GM21786 (cell line): ENCODE results near the gene FAM181A.

Experiments
- ATAC-seq: cut with Tn5 transposase; IDR thresholded peaks from one replicate; pipeline ENCODE4 v1.9.1; 2021; ENCODE audit not compliant: unreplicated experiment

The FAM181A gene

DNA sequence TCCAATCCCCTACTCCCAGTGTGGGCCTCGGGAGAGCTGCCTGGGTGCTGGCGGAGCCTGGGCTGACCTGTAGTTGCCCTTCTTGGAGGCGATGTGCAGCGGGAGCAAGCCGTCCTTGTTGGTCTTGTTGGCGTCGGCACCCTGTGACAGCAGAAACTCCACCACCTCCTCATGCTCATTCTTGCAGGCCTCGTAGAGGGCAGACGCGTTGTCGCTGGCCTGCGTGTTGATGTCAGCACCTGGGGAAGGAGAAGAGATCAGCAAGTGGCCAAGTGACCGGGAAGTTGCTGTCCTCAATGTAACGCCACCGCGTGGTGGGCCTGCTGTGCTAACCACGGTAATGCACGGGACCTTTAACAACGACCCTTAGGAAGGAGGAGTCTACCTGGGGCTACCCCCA, 20.1 kb downstream of the FAM181A start:
- no peak for ATAC-seq

DNA sequence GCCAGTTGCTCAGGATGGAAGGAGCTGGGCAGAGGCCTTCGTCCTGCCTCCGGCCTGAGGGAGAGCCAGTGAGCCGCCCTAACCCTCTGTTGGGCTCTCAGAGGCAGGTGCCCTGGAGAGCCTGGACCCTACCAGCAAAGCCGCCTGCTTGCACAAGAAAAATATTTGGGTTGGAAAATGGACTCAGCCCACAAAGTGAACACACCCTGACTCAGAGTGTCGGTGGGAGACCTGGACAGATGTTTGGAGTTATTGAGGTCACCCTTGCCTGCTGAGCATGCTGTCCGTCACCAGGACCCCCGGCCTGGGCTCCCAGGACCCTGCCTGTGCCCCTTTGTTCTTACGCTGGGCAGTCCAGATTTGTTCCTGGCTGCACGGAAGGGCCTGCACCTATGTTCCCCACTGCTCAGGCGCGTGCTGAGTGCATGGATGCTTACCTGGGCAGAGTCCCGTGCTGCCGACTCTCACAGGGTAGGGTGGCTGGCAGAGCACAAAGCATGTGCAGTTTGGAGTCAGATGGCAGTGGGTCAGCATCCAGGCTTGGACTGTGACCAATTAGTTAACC, 22.4 kb downstream of the FAM181A start:
- no peak for ATAC-seq

DNA sequence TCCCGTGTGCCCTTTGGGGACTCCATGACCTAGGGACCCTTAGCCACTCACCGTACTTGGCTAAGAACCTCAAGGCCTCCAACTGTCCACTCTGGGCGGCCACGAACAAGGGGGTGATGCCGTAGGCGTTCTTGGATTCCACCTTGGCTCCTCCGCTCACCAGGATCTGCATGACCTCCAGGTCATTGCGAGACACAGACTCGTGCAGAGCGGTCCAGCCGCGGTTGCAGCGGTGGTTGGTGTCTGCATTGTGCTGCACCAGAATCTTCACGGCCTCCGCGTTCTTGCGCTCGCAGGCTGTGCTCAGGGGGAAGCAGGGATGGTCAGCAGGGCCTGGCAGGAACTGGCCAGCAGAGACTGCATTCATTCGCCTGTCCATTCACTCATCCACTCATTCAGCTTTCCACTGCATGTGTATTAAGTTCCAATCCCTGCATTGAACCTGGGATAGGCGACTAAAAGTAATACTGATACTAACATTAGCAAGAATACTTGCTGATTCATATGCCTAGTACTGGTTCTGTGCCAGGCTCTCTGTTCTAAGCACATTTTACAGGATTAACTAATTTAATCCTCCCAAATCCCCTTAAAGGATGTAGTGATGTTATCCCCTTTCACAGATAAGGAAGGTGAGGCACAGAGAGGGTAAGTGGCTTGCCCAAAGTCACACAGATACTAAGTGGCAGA, 23.9 kb downstream of the FAM181A start:
- ATAC-seq = no peak

- no peak for ATAC-seq
These were observed 24.7 kb downstream of the FAM181A start for GRCh38 chr14:93951635-93952540.

DNA sequence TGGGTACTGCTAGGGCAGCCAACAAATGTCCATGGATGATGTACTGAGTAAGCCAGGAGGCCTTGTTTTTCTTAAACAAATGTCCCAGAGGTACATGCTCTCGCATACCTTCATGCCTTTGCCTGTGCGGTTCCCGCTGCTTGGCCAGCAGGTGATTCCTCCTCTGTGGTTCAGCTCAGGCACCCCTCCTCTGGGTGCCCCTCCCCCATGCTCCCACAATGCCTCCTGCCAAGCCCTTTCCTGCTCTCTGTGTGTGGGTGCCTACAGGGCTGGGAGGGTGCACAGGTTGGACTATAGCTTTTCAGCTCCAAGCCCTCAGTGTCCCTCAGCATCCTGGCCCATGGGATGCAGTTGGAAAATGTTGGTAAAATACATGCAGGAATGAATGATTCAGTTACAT, 25.7 kb downstream of the FAM181A start:
- no peak for ATAC-seq

DNA sequence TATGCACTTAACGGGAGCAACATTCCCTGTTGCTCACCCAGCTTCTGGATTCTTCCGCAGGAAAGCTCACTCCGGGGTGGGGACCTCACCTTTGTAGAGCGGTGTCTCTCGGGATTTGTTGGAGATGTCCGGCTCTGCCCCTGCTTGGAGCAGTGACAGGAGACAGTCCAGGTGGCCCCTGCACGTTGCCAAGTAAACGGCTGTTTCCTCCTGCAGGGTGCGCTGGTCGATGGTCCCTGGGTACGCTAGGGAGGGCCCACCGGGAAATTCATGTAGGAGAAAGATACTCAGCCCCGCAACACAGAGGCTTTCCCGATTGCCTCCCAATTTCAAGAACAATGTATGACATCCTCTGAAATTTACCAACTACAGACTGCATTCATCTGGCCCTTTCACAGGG, 26.1 kb downstream of the FAM181A start:
- no peak for ATAC-seq

DNA sequence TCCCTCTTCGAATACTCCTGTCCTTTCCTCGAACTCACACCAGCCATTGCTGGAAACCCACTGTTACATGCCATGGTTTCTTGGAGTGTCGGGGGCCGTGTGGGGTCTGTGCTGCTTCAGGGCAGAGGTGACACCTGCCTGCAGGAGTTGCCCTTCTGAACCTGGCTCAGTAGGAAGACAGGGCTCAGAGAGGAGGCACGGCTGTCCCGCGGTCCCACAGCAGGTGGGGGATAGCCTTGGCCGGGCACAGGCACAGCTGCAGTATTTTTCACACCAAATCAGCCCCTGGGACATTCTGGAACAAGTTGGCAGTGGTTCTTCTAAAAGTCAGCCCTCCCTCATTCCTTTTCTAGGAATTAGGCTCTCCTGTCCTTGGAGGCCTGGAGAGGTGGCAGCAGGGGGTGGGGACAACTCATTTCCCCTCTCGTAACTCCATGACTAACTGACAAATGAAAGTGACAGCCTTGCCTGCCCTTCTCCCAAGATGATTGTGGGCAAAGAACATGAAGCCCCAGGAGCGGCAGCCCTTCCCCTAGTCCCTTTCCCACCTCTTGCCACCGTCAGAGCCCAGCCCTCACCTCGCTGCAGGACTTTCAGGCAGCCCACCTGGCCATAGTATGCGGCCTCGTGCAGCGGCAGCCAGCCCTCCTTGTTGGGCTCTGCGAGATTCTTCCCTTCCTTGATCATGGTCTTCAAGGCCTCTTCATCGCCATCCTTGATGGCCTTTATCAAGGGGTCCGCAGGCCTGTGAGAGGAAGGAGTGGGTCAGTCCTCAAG, 26.8 kb downstream of the FAM181A start:
- ATAC-seq = no peak

DNA sequence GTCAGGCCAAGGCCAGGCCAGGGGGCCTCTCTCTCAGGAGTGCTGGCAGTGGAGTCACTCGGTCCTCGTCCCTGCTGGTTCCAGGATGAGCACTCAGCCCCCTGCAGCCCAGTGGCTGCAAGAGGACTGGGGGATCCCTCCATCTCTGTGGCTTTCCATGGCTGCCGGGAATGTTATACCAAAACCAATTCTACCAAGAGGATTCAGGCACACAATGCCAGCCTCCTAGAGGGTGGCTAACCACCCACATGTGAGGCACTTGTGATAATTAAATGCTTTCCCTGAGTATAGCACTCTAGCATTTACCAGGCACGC, 27.3 kb downstream of the FAM181A start:
- no peak for ATAC-seq

GRCh38 chr14:93954900-93955849, 28.0 kb downstream of the FAM181A start:
- peak; percentile 29 for ATAC-seq

DNA sequence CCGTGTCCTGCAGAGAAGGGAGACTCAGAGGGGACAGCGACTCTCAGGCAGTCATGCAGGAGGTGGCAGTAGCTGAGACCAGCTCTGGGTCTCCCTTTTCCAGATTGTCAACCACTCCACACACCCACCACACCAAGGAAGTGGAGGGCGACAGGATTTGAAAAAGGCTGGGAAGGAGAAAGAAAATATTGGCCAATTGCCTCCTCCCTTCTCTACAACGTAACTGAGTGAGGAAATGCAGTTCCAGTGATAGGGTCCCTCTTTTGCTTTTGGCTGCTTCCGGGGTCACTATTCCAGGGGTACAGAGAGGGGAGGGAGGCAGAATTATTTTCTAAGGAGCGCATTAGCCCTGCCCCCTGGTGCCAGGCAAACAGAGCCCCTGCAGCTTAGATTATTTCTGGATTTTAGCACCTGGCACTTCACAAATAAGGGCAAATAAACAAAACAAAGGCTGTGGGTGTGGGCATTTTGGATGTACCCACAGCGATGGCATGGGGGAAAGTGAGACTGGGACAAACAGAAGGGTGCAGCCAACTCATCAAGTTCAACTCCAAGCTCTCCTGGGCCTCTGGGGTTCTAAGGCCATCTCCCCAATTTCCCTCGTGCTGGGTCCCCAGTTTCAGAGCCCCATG, 28.8 kb downstream of the FAM181A start:
- ATAC-seq = no peak

GRCh38 chr14:93956514-93957332, 29.6 kb downstream of the FAM181A start:
- ATAC-seq = no peak

DNA sequence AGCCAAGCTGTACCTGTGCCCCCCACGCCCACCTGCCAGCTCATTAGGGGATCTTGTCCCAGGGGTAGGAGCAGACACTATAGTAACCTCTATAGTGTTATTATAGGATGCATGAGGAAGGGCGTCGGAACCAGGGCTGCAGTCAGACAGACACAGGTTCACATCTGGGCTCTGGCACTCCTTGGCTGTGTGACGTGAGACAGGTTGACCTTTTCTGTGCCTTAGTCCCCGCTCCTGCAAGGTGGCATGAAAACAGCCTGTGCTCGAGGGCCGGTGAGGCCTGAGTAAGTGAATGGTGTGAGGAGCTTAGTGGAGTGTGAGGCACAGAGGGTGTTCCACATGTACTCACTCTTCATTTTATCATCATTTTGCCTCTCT, 30.2 kb downstream of the FAM181A start:
- ATAC-seq = no peak

DNA sequence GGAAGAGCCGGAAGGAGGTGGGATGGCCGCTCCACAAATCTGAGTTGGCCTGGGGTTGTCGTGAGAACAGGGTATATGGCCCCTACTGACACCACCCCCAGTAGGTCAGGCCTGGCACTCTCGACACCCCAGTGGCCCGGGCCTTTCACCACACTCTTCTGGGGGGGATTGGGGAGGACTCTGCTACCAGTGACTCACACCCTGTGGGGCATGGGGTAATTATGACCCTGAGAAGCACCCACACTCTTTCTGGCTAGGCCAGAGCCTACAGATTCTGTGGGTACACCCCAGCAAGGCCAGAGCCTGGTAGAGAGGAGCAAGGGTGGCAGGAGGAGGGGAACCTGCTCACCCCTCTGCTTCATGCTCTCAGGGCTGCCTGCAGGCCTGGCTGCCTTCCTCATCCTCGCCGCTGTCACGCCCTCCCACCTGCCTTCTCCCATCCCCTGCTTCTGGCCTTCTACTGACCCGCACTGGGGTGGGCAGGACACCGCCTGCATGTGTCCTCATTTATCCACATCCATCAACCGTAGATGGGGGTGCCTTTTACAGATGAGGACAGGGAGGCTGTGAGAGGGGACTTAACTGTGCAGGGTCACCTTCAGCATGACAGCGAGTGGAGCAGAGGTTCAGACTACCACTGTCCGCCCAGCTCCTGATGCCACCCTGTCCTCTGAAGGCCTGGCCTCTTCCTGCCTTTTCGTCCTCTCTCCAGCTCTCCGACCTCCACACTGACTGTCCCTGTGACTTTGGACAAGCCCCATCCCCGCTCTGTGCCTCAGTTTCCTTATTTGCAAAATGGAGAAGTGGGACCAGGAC, 30.8 kb downstream of the FAM181A start:
- no peak for ATAC-seq

- no peak for ATAC-seq
These were observed 31.6 kb downstream of the FAM181A start for GRCh38 chr14:93958567-93959238.

GRCh38 chr14:93959239-93960107, 32.3 kb downstream of the FAM181A start:
- ATAC-seq = peak; percentile 66

DNA sequence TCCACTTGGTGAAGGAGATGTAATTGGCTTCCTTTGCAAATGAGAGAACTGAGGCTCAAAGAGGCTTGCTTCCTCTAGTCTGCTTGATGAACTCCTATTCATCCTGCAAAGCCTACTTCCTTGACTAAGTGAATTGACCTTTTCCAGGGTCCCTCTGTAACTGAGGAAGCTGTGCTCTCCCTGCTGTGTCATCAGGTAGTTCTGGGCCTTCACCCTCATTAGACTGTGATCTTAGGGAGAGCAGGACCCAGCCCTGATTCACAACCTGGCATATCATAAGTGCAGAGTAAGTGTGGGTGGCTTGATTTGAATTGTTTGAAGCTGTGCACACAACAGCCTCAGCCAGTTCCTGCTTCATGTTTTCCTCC, 32.9 kb downstream of the FAM181A start:
- ATAC-seq = no peak
